Keratinocyte (primary cell): Measurements from ENCODE around the gene SPRY4. TPM values are rescaled to one million over a fixed set of nuclear protein-coding genes. Genes with fewer than 3 reads are reported as not detected.

Source experiments
- DNase-seq: peaks from one replicate; pipeline ENCODE4 v3.0.0-alpha.2; 2011; ENCODE audit warnings: low read depth, missing footprints, low spot score
- FAIRE-seq: peaks from 2 replicates; lab custom pipeline; 2011; peaks lifted over from hg19 to GRCh38; lab: Jason Lieb, UNC
- H2AFZ ChIP-seq: 2 replicates; pipeline ENCODE4 v1.6.0; 2012; ENCODE audit warnings: low read length, control low read depth, inconsistent platforms; ENCODE audit not compliant: control insufficient read depth
- H3K27ac ChIP-seq: 2 replicates; pipeline ENCODE4 v1.5.1; 2011; ENCODE audit warnings: low read length; ENCODE audit not compliant: control insufficient read depth, insufficient read depth
- H3K27me3 ChIP-seq: 3 replicates; pipeline ENCODE4 v1.6.0; 2011; ENCODE audit warnings: low read length; ENCODE audit not compliant: control insufficient read depth, insufficient read depth; ENCODE audit errors: extremely low read depth
- H3K36me3 ChIP-seq, 2 experiments: 2 replicates in 1 of 2; 3 replicates in 1 of 2; pipeline ENCODE4 v1.5.1; 2011; ENCODE audit warnings: low read length in 2 of 2, mild to moderate bottlenecking in 1 of 2; ENCODE audit not compliant: control insufficient read depth in 2 of 2, insufficient read depth in 2 of 2; ENCODE audit errors: extremely low read depth in 1 of 2
- H3K4me1 ChIP-seq: 3 replicates; pipeline ENCODE4 v1.5.1; 2011; ENCODE audit warnings: low read length; ENCODE audit not compliant: control insufficient read depth, insufficient read depth; ENCODE audit errors: extremely low read depth
- H3K4me2 ChIP-seq: 3 replicates; pipeline ENCODE4 v1.6.0; 2011; ENCODE audit warnings: low read depth, low read length; ENCODE audit not compliant: control insufficient read depth, insufficient read depth; ENCODE audit errors: extremely low read depth
- H3K4me3 ChIP-seq, 3 experiments: fragments of 200-600 bp in 1 of 3; sonication (generic) in 1 of 3; 2 replicates in 2 of 3; 3 replicates in 1 of 3; pipeline ENCODE4 v1.5.1; 2011 to 2016; ENCODE audit warnings: low read length in 3 of 3, mild to moderate bottlenecking in 3 of 3, control low read depth in 2 of 3, inconsistent platforms in 1 of 3, low read depth in 1 of 3, mixed read lengths in 1 of 3, mixed run types in 1 of 3, moderate library complexity in 1 of 3; ENCODE audit not compliant: control insufficient read depth in 2 of 3, insufficient read depth in 2 of 3; ENCODE audit errors: extremely low read depth in 1 of 3
- H3K79me2 ChIP-seq: 2 replicates; pipeline ENCODE4 v1.6.0; 2012; ENCODE audit warnings: low read length; ENCODE audit not compliant: control insufficient read depth, insufficient read depth
- H3K9ac ChIP-seq: 3 replicates; pipeline ENCODE4 v1.6.0; 2011; ENCODE audit warnings: low read length; ENCODE audit not compliant: control insufficient read depth, insufficient read depth; ENCODE audit errors: extremely low read depth
- H3K9me1 ChIP-seq: 3 replicates; pipeline ENCODE4 v1.6.0; 2011; ENCODE audit warnings: low read length; ENCODE audit not compliant: control insufficient read depth, insufficient read depth; ENCODE audit errors: extremely low read depth
- H3K9me3 ChIP-seq: 2 replicates; pipeline ENCODE4 v1.5.1; 2012; ENCODE audit warnings: low read depth, low read length; ENCODE audit not compliant: control insufficient read depth
- H4K20me1 ChIP-seq: 3 replicates; pipeline ENCODE4 v1.6.0; 2011; ENCODE audit warnings: low read length; ENCODE audit not compliant: control insufficient read depth, insufficient read depth; ENCODE audit errors: extremely low read depth
- CTCF ChIP-seq, 3 experiments: IDR thresholded peaks in 1 of 3; conservative IDR thresholded peaks in 1 of 3; optimal IDR thresholded peaks in 1 of 3; 2 replicates in 2 of 3; 3 replicates in 1 of 3; pipeline versions ENCODE3 to v1.5.1; 2011; ENCODE audit warnings: low read length in 3 of 3, mild to moderate bottlenecking in 3 of 3, moderate library complexity in 2 of 3, control low read depth in 1 of 3, inconsistent platforms in 1 of 3; ENCODE audit not compliant: insufficient read depth in 2 of 3; ENCODE audit errors: extremely low read depth in 1 of 3
- EZH2 ChIP-seq: IDR thresholded peaks from one replicate; pipeline ENCODE4 v1.6.1; 2012; ENCODE audit warnings: inconsistent platforms, mild to moderate bottlenecking, low read length, moderate library complexity
- dilution Hi-C: fragments of 300-500 bp; cut with MboI; formaldehyde crosslinking; loops from one replicate; pipeline ENCODE4 v1.7.0; 2020; ENCODE audit warnings: low sequenced_read_pairs; ENCODE audit not compliant: extremely low pct_ligation_motif_present
- polyA plus RNA-seq, 5 experiments: library from polyadenylated mRNA; depleted of rRNA in 3 of 5; stranded (reverse) in 3 of 5; stranded (forward) in 1 of 5; unstranded in 1 of 5; fragments of >200 nt; gene quantifications; 1 replicate in 1 of 5; 2 replicates in 3 of 5; 3 replicates in 1 of 5; pipeline versions ENCODE4 v1.2.1 to v1.2.3, GENCODE V29; 2011 to 2012; ENCODE audit warnings: missing spikeins in 2 of 5, low read depth in 1 of 5, low replicate concordance in 1 of 5

SPRY4 gene
- polyA plus RNA-seq, 1 donor (not counting 4 experiments of a cell fraction or from before 2014, with no cell fraction given) = 10.2 TPM

GRCh38 chr5:142292808-142293207 lies 32.0 kb downstream of the SPRY4 start:
- Histone ChIP-seq H3K4me1 (peaks cover 4% of the 10 kb centered on the region), H4K20me1 (no peaks in the 10 kb centered on the region)
- TF ChIP-seq CTCF (optimal IDR thresholded peaks at IDR 0.05 in 1 of 3, IDR thresholded peaks at IDR 0.05 in 1 of 3, conservative IDR thresholded peaks at IDR 0.05 in 1 of 3; ENCODE audit: extremely low read depth in 1 of 3, insufficient read depth in 2 of 3, low read length in 3 of 3) (no peak), EZH2 (no peak)

GRCh38 chr5:142292249-142292648 lies 32.6 kb downstream of the SPRY4 start:
- no peak overlapping the region for H3K27ac ChIP-seq
- H3K9me1 ChIP-seq = no peaks in the 10 kb centered on the region
- no peaks in the 10 kb centered on the region for H3K9me3 ChIP-seq
- peaks cover 4% of the 10 kb centered on the region for H3K4me1 ChIP-seq
- no peak overlapping the region for H3K9ac ChIP-seq
- no peaks in the 10 kb centered on the region for H3K79me2 ChIP-seq
- H3K4me3 ChIP-seq = no peak overlapping the region
- H2AFZ ChIP-seq = no peak overlapping the region
- no peaks in the 10 kb centered on the region for H3K27me3 ChIP-seq
- H4K20me1 ChIP-seq = no peaks in the 10 kb centered on the region
- dilution Hi-C loops = no loop called here
- no peak overlapping the region for H3K4me2 ChIP-seq
- FAIRE-seq = no peak
- no peak for TF ChIP-seq EZH2
- no peak for DNase-seq
- no peaks in the 10 kb centered on the region for H3K36me3 ChIP-seq

More at GRCh38 chr5:142292808-142293207, 32.0 kb downstream of the SPRY4 start:
- no peaks in the 10 kb centered on the region for H3K79me2 ChIP-seq
- H3K9me3 ChIP-seq = no peaks in the 10 kb centered on the region
- H3K4me2 ChIP-seq = no peak overlapping the region
- H3K27ac ChIP-seq = no peak overlapping the region
- no peaks in the 10 kb centered on the region for H3K9me1 ChIP-seq
- FAIRE-seq = no peak
- H3K36me3 ChIP-seq = no peaks in the 10 kb centered on the region
- no peak overlapping the region for H3K4me3 ChIP-seq
- DNase-seq = no peak
- no peaks in the 10 kb centered on the region for H3K27me3 ChIP-seq
- H2AFZ ChIP-seq = no peak overlapping the region
- H3K9ac ChIP-seq = no peak overlapping the region
- dilution Hi-C loops = no loop called here

- H3K9me1 ChIP-seq = no peaks in the 10 kb centered on the region
- H3K9ac ChIP-seq = no peak overlapping the region
- TF ChIP-seq EZH2 (no peak), CTCF (optimal IDR thresholded peaks at IDR 0.05 in 1 of 3, IDR thresholded peaks at IDR 0.05 in 1 of 3, conservative IDR thresholded peaks at IDR 0.05 in 1 of 3; ENCODE audit: extremely low read depth in 1 of 3, insufficient read depth in 2 of 3, low read length in 3 of 3) (no peak)
- dilution Hi-C loops = no loop called here
- no peak overlapping the region for H2AFZ ChIP-seq
- no peak overlapping the region for H3K4me3 ChIP-seq
- no peaks in the 10 kb centered on the region for H4K20me1 ChIP-seq
- H3K36me3 ChIP-seq = no peaks in the 10 kb centered on the region
- FAIRE-seq = no peak
- no peak overlapping the region for H3K4me2 ChIP-seq
- no peaks in the 10 kb centered on the region for H3K9me3 ChIP-seq
- H3K27ac ChIP-seq = no peak overlapping the region
- H3K4me1 ChIP-seq = peaks cover 4% of the 10 kb centered on the region
- no peak for DNase-seq
- H3K27me3 ChIP-seq = no peaks in the 10 kb centered on the region
- no peaks in the 10 kb centered on the region for H3K79me2 ChIP-seq
Observed at GRCh38 chr5:142290577-142291299, 34.1 kb downstream of the SPRY4 start.
